Cardiac muscle cell (in vitro differentiated cells and primary cell): Measurements from ENCODE around the gene GIPC1. TPM values are rescaled to one million over a fixed set of nuclear protein-coding genes. Genes with fewer than 3 reads are reported as not detected.
A peak's percentile ranks its signal among the peaks of the same experiment; 100 is the strongest.

Experiments used
- DNase-seq, 2 donors: peaks; one replicate each; pipeline versions ENCODE4 v3.0.0 to v3.0.0-alpha.2; 2010 to 2017; ENCODE audit warnings: low read depth in 1 of 2, low spot score in 1 of 2
- H3K27ac ChIP-seq: fragments of 200-600 bp; sonication (generic); 2 replicates; pipeline ENCODE4 v1.5.1; 2016
- H3K27me3 ChIP-seq: fragments of 200-600 bp; sonication (generic); 2 replicates; pipeline ENCODE4 v1.6.0; 2016; ENCODE audit warnings: control low read depth
- H3K36me3 ChIP-seq: fragments of 200-600 bp; sonication (generic); 2 replicates; pipeline ENCODE4 v1.5.1; 2016; ENCODE audit warnings: control low read depth
- H3K4me1 ChIP-seq: fragments of 200-600 bp; sonication (generic); 2 replicates; pipeline ENCODE4 v1.8.1; 2017; ENCODE audit warnings: low read depth, mild to moderate bottlenecking, mixed run types
- H3K4me3 ChIP-seq: fragments of 200-600 bp; sonication (generic); 2 replicates; pipeline ENCODE4 v1.5.1; 2016; ENCODE audit warnings: mild to moderate bottlenecking
- H3K9me3 ChIP-seq: fragments of 200-600 bp; sonication (generic); 2 replicates; pipeline ENCODE4 v1.5.1; 2017; ENCODE audit warnings: low read depth, mild to moderate bottlenecking, control low read depth
- polyA plus RNA-seq: library from polyadenylated mRNA; unstranded; fragments of >200 nt; fragmentation: Nextera tagmentation; extraction: Ambion mirVana; gene quantifications from 2 replicates; pipeline ENCODE4 v1.2.1, GENCODE V29; 2016
- total RNA-seq: library from RNA; depleted of rRNA; stranded (reverse); fragments of >200 nt; gene quantifications from 2 replicates; pipeline ENCODE4 v1.2.3, GENCODE V29; 2016
- TF ChIP-seq, protein P1 (sequence below): IDR thresholded peaks from 2 replicates; pipeline ENCODE4 v1.5.1; 2012; ENCODE audit warnings: low read depth, mild to moderate bottlenecking, low read length

The GIPC1 gene
- total and polyA plus RNA-seq, 2 experiments from 2014 or later: 133 to 145 TPM

DNA sequence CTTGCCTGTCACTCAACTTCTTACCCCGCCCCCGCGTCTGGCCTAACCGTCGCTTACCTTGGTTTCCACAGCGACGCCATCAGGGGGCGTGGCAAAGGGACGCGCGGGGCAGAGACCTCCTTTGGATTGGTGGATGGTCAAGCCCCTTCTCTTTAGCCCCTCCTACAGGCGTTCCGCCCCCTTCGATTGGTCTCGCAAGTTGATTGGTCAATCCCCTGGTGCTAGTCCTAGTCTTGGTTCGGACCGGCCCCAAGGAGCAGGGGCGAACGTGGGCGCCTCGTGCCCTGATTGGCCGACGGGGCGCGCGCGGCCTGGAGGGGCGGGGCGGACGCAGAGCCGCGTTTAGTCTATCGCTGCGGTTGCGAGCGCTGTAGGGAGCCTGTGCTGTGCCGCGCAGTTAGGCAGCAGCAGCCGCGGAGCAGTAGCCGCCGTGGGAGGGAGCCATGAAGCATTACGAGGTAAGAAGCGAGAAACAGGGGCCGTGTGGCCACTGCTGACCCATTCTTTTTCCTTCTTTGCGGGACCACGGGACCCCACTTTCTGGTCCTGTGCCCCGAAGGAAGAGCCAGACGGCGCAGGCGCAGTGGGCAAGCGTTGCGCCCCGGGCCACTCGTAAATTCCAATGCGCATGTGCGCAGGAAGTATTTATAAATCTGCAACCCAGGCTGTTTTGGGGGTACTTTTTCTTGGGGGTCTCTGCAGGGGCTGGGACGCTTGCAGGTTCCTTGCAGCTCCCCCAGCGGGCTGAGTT is 33.5 kb upstream of the GIPC1 start, which contains the start of gene TECR:
TECR (plus strand) TSS at position 341 of the 751 bp plus-strand sequence; CDS start at position 444, 103 bp downstream.
- H3K27me3 ChIP-seq: no peaks in the 10 kb centered on the region
- TF ChIP-seq, protein P1, sequence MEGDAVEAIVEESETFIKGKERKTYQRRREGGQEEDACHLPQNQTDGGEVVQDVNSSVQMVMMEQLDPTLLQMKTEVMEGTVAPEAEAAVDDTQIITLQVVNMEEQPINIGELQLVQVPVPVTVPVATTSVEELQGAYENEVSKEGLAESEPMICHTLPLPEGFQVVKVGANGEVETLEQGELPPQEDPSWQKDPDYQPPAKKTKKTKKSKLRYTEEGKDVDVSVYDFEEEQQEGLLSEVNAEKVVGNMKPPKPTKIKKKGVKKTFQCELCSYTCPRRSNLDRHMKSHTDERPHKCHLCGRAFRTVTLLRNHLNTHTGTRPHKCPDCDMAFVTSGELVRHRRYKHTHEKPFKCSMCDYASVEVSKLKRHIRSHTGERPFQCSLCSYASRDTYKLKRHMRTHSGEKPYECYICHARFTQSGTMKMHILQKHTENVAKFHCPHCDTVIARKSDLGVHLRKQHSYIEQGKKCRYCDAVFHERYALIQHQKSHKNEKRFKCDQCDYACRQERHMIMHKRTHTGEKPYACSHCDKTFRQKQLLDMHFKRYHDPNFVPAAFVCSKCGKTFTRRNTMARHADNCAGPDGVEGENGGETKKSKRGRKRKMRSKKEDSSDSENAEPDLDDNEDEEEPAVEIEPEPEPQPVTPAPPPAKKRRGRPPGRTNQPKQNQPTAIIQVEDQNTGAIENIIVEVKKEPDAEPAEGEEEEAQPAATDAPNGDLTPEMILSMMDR: no peak
- H3K36me3 ChIP-seq: no peaks in the 10 kb centered on the region
- DNase-seq: peak; percentile 100
- H3K4me3 ChIP-seq: peak within 1 kb of the TSS; percentile 63
- H3K27ac ChIP-seq: peak within 1 kb of the TSS; percentile 67
- peaks cover 4% of the 10 kb centered on the region for H3K4me1 ChIP-seq
- no peaks in the 10 kb centered on the region for H3K9me3 ChIP-seq

DNA sequence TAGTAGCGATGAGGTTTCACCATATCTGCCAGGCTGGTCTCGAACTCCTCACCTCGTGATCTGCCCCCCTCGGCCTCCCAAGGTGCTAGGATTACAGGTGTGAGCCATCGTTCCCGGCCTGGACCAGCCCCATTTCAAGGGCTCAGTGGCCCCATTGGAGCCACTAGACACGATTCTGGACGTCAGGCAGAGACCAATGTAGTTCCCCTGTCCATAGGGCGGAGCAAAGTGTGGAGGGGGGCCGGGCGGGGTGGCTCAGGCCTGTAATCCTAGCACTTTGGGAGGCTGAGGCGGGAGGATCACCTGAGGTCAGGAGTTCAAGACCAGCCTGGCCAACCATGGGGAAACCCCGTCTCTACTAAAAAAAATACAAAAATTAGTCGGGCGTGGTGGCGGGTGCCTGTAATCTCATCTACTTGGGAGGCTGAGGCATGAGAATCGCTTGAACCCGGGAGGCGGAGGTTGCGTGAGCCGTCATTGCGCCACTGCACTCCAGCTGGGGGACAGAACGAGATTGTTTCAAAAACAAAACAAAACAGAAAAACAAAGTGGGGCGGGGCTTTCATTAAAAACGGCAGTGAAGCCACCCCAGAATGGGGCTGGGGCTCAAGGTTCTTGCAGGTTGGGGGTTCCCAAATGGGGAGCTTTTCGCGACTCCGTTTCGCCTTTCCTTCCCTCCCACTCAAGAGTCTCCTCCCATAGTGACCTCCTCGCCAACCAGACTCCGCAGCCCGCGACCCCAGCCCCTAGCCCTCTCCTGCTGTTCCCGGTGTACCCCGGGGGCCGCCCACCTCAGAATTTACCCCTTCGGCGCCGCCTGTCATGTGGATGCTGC is 32.7 kb upstream of the GIPC1 start:
- Histone ChIP-seq H3K27me3 (no peaks in the 10 kb centered on the region), H3K4me1 (peaks cover 4% of the 10 kb centered on the region), H3K27ac (no peak overlapping the region), H3K36me3 (no peaks in the 10 kb centered on the region), H3K4me3 (peak overlapping the region; percentile 30), H3K9me3 (no peaks in the 10 kb centered on the region)
- DNase-seq: no peak
- TF ChIP-seq, protein P1: no peak

- Histone ChIP-seq H3K27ac (no peak overlapping the region), H3K4me1 (peaks cover 4% of the 10 kb centered on the region), H3K27me3 (no peaks in the 10 kb centered on the region), H3K4me3 (no peak overlapping the region), H3K9me3 (no peaks in the 10 kb centered on the region), H3K36me3 (no peaks in the 10 kb centered on the region)
- TF ChIP-seq, protein P1: no peak
- DNase-seq: no peak
These were observed 30.5 kb upstream of the GIPC1 start for GRCh38 chr19:14526423-14526822.

GRCh38 chr19:14525729-14526128 is 29.8 kb upstream of the GIPC1 start:
- H3K27me3 ChIP-seq: no peaks in the 10 kb centered on the region
- TF ChIP-seq, protein P1: no peak
- no peak overlapping the region for H3K4me3 ChIP-seq
- H3K36me3 ChIP-seq: no peaks in the 10 kb centered on the region
- no peak overlapping the region for H3K27ac ChIP-seq
- no peak for DNase-seq
- H3K9me3 ChIP-seq: no peaks in the 10 kb centered on the region
- peaks cover 4% of the 10 kb centered on the region for H3K4me1 ChIP-seq

- peaks cover 8% of the 10 kb centered on the region for H3K36me3 ChIP-seq
- H3K4me3 ChIP-seq: no peak overlapping the region
- no peak for DNase-seq
- no peaks in the 10 kb centered on the region for H3K9me3 ChIP-seq
- H3K27me3 ChIP-seq: no peaks in the 10 kb centered on the region
- TF ChIP-seq, protein P1: no peak
- H3K27ac ChIP-seq: no peak overlapping the region
- H3K4me1 ChIP-seq: peaks cover 10% of the 10 kb centered on the region
These were observed 24.6 kb upstream of the GIPC1 start for GRCh38 chr19:14520543-14520942.
